ENCODE data around the gene POLR2A.
"Not testable (repeated sequence)": the region's sequence is repeated elsewhere in the genome, so short reads cannot be mapped to it uniquely, and the experiment has no call there.

- not testable (repeated sequence) for TF ChIP-seq FOS (IDR thresholded peaks at IDR 0.05; ENCODE audit: borderline replicate concordance, insufficient read depth, low read length); POLR2AphosphoS5 (IDR thresholded peaks at IDR 0.05; ENCODE audit: insufficient read depth, low read depth, low read length); POLR2A (IDR thresholded peaks at IDR 0.05; ENCODE audit: low read depth, low read length); EZH2 (IDR thresholded peaks at IDR 0.05; ENCODE audit: borderline replicate concordance, low read depth, low read length, severe bottlenecking); JUN (IDR thresholded peaks at IDR 0.05; ENCODE audit: borderline replicate concordance, insufficient read depth, insufficient read length, low read depth); MYC (IDR thresholded peaks at IDR 0.05; ENCODE audit: low read depth, low read length)
- TF ChIP-seq, protein P1, sequence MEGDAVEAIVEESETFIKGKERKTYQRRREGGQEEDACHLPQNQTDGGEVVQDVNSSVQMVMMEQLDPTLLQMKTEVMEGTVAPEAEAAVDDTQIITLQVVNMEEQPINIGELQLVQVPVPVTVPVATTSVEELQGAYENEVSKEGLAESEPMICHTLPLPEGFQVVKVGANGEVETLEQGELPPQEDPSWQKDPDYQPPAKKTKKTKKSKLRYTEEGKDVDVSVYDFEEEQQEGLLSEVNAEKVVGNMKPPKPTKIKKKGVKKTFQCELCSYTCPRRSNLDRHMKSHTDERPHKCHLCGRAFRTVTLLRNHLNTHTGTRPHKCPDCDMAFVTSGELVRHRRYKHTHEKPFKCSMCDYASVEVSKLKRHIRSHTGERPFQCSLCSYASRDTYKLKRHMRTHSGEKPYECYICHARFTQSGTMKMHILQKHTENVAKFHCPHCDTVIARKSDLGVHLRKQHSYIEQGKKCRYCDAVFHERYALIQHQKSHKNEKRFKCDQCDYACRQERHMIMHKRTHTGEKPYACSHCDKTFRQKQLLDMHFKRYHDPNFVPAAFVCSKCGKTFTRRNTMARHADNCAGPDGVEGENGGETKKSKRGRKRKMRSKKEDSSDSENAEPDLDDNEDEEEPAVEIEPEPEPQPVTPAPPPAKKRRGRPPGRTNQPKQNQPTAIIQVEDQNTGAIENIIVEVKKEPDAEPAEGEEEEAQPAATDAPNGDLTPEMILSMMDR (IDR thresholded peaks at IDR 0.05; ENCODE audit: extremely low read depth in 1 of 2, insufficient read depth in 1 of 2, low read depth in 1 of 2, low read length in 2 of 2): not testable (repeated sequence)
- TF ChIP-seq, protein P2, sequence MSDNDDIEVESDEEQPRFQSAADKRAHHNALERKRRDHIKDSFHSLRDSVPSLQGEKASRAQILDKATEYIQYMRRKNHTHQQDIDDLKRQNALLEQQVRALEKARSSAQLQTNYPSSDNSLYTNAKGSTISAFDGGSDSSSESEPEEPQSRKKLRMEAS (IDR thresholded peaks at IDR 0.05; ENCODE audit: insufficient read depth, insufficient read length): not testable (repeated sequence)
Measured at GRCh38 chr17:7469843-7470242, 14.3 kb upstream of the POLR2A start.

Measured in endothelial cell of umbilical vein (primary cell).